GM23248 (cell line): ENCODE data around the gene FAM222B. TPM values are rescaled to one million over a fixed set of nuclear protein-coding genes. Genes with fewer than 3 reads are reported as not detected.

Experiments
- DNase-seq: peaks from one replicate; pipeline ENCODE4 v3.0.0-alpha.2; 2015
- H2AFZ ChIP-seq: fragments of 200-600 bp; sonication (generic); 2 replicates; pipeline ENCODE4 v1.6.1; 2016; ENCODE audit warnings: antibody characterized with exemption
- H3F3A ChIP-seq: fragments of 200-600 bp; sonication (generic); 2 replicates; pipeline ENCODE4 v1.6.1; 2016; ENCODE audit warnings: mild to moderate bottlenecking, antibody characterized with exemption, mixed run types; ENCODE audit not compliant: insufficient read depth
- H3K27ac ChIP-seq: fragments of 200-600 bp; sonication (generic); 2 replicates; pipeline ENCODE4 v1.5.1; 2016; ENCODE audit warnings: mild to moderate bottlenecking
- H3K27me3 ChIP-seq: fragments of 200-600 bp; sonication (generic); replicated peaks from 2 replicates; pipeline ENCODE4 v1.6.1; 2016; ENCODE audit warnings: mild to moderate bottlenecking; ENCODE audit not compliant: insufficient read depth
- H3K36me3 ChIP-seq: fragments of 200-600 bp; sonication (generic); 2 replicates; pipeline ENCODE4 v1.6.1; 2016; ENCODE audit warnings: low read depth, mild to moderate bottlenecking
- H3K4me1 ChIP-seq: fragments of 200-600 bp; sonication (generic); 2 replicates; pipeline ENCODE4 v1.6.1; 2016; ENCODE audit warnings: mild to moderate bottlenecking; ENCODE audit not compliant: insufficient read depth
- H3K4me2 ChIP-seq: fragments of 200-600 bp; sonication (generic); one replicate; pipeline ENCODE4 v1.6.1; 2016; ENCODE audit warnings: mild to moderate bottlenecking; ENCODE audit not compliant: unreplicated experiment
- H3K4me3 ChIP-seq: fragments of 200-600 bp; sonication (generic); 2 replicates; pipeline ENCODE4 v1.5.1; 2016; ENCODE audit warnings: mild to moderate bottlenecking
- H3K79me2 ChIP-seq: fragments of 200-600 bp; sonication (generic); 2 replicates; pipeline ENCODE4 v1.6.1; 2016; ENCODE audit warnings: mild to moderate bottlenecking; ENCODE audit not compliant: insufficient read depth
- H3K9ac ChIP-seq: fragments of 200-600 bp; sonication (generic); 2 replicates; pipeline ENCODE4 v1.6.1; 2016; ENCODE audit warnings: mild to moderate bottlenecking
- H3K9me2 ChIP-seq: fragments of 200-600 bp; sonication (generic); 2 replicates; pipeline ENCODE4 v1.6.1; 2016; ENCODE audit warnings: mixed run types, mild to moderate bottlenecking, moderate library complexity; ENCODE audit not compliant: insufficient read depth
- H3K9me3 ChIP-seq: fragments of 200-600 bp; sonication (generic); one replicate; pipeline ENCODE4 v1.6.1; 2017; ENCODE audit warnings: low read depth
- H4K20me1 ChIP-seq: fragments of 200-600 bp; sonication (generic); 2 replicates; pipeline ENCODE4 v1.6.0; 2016; ENCODE audit not compliant: insufficient read depth
- EZH2 ChIP-seq: fragments of 200-600 bp; sonication (generic); IDR thresholded peaks from 2 replicates; pipeline ENCODE4 v1.6.1; 2018; ENCODE audit warnings: antibody characterized with exemption, mild to moderate bottlenecking; ENCODE audit not compliant: insufficient read depth, poor library complexity, severe bottlenecking
- EZH2phosphoT487 ChIP-seq: fragments of 200-600 bp; sonication (generic); IDR thresholded peaks from 2 replicates; pipeline ENCODE4 v1.6.1; 2018; ENCODE audit warnings: antibody characterized with exemption, moderate library complexity, mild to moderate bottlenecking, low read depth; ENCODE audit not compliant: insufficient read depth
- WGBS, 2 experiments: methylation state at CpG; one replicate each; pipeline ENCODE4 v1.1.6; 2015 to 2017; ENCODE audit warnings: low lambda C conversion rate in 2 of 2, low coverage in 1 of 2; ENCODE audit errors: missing lambda C conversion rate in 2 of 2; 5-methylcytosine and 5-hydroxymethylcytosine counted together
- in situ Hi-C: fragments of 300-500 bp; cut with MboI; formaldehyde crosslinking; loops from 2 replicates; pipeline ENCODE4 v1.15.0; 2020
- polyA plus RNA-seq: library from polyadenylated mRNA; unstranded; fragments of >200 nt; fragmentation: Nextera tagmentation; extraction: Ambion mirVana; gene quantifications from 2 replicates; pipeline ENCODE4 v1.2.1, GENCODE V29; 2016
- total RNA-seq: library from RNA; depleted of rRNA; stranded (reverse); fragments of >200 nt; shearing (Covaris generic); gene quantifications from 2 replicates; pipeline ENCODE4 v1.2.3, GENCODE V29; 2014

The FAM222B gene
- total and polyA plus RNA-seq, 2 experiments from 2014 or later: 7.6 to 11.1 TPM

DNA sequence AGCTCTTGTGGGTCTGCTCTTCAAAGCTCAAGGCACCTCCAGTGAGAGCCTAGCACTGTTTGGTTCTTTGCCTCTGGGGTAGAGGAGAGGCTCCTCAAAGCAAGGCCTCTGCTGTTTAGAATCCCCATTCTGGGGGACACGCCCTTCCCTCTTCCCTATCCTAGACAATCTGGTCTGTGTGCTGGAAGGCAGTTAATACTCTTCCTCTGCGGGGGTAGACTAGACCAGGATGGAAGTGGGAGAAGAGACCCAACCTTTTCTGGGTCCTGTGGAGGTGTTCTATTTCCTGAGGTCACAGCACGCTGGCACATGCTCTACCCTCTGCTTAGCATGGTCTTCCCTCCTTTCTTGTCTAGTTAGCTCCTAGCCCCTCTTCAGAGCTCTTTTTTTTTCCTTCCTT is 20.0 kb upstream of the FAM222B start:
- H3K79me2 ChIP-seq: no peaks in the 10 kb centered on the region
- H3K36me3 ChIP-seq: peaks cover 10% of the 10 kb centered on the region; the same call in 1 of the 2 replicates
- no peak overlapping the region for H2AFZ ChIP-seq
- in situ Hi-C loops: no loop called here
- TF ChIP-seq EZH2 (no peak), EZH2phosphoT487 (no peak)
- H3K4me3 ChIP-seq: no peak overlapping the region
- WGBS, 2 experiments: 92 to 97% methylated on average over 3 of the region's 3 CpGs
- H3K4me1 ChIP-seq: no peaks in the 10 kb centered on the region
- H3K9me3 ChIP-seq: no peaks in the 10 kb centered on the region
- H3K9ac ChIP-seq: no peak overlapping the region
- no peak overlapping the region for H3K4me2 ChIP-seq
- H3F3A ChIP-seq: no peaks in the 10 kb centered on the region
- no peaks in the 10 kb centered on the region for H3K27me3 ChIP-seq
- DNase-seq: no peak
- H3K27ac ChIP-seq: no peak overlapping the region
- H3K9me2 ChIP-seq: no peaks in the 10 kb centered on the region
- H4K20me1 ChIP-seq: no peaks in the 10 kb centered on the region

DNA sequence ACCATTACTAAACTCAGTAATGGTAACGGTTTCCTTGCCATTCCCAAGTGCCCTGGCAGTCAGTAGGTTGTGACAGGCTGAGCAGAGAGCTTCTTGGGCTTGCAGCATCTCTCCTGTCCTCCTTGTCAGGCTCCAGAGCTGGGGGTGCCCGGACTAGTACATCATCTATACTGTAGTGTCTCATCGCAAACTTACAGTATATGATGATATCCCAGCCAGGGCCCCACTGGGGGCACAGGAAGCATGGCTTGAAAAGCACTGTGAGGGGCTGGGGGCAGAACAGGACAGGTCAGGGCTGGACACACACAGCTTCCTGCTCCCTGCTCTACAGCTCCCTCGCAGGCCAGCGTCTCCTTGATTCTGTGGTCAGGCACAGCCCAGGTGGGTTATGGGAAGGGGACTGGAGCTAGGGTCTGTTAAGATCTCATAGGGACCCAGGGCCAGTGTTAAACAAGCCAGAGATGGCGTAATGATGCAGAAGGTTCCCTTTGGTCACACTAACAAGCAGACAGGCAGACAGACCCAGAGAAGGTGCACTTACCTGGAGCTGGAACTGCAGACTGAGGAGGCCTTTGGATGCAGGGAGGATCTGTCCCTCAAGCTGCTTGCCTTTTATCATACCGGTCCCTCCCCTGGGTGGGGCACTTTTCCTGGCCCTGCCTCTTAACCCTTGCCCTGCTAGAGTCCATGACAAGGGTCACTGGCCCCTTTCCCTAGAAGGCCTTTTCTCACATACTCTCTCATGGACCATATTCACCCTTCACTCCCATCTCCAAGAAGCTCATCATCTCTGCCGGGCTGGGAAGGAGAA is 19.0 kb upstream of the FAM222B start:
- H3K27me3 ChIP-seq: no peaks in the 10 kb centered on the region
- no peaks in the 10 kb centered on the region for H3F3A ChIP-seq
- in situ Hi-C loops: no loop called here
- TF ChIP-seq EZH2: no peak
- TF ChIP-seq EZH2phosphoT487: no peak
- H3K9ac ChIP-seq: no peak overlapping the region
- no peaks in the 10 kb centered on the region for H3K9me3 ChIP-seq
- H3K4me2 ChIP-seq: no peak overlapping the region
- H3K4me3 ChIP-seq: no peak overlapping the region
- H4K20me1 ChIP-seq: no peaks in the 10 kb centered on the region
- H3K4me1 ChIP-seq: no peaks in the 10 kb centered on the region
- H3K9me2 ChIP-seq: no peaks in the 10 kb centered on the region
- H2AFZ ChIP-seq: no peak overlapping the region
- no peak for DNase-seq
- 70 to 71% methylated on average over 8 of the region's 8 CpGs for WGBS, 2 experiments
- peaks cover 10% of the 10 kb centered on the region; the same call in 1 of the 2 replicates for H3K36me3 ChIP-seq
- H3K79me2 ChIP-seq: no peaks in the 10 kb centered on the region
- no peak overlapping the region for H3K27ac ChIP-seq

DNA sequence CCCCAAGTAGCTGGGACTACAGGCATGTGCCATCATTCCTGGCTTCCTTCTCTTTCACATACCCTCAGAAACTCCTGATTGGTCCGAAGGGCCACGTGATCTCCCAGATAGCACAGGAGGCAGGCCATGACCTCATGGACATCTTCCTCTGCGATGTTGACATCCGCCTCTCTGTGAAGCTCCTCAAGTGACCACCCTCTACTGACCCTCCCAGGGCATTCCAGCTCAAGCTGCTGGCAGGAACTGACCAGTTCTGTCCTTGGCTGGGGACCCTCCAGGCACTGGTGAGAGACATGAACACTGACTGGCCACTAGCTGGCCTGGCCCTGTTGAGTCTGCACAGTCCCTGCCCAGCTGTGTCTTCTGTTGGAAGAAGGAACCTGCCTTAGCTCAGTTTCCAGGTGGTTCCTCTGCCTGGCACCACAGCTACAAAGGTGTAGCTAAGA is 17.8 kb upstream of the FAM222B start:
- H3K4me1 ChIP-seq: peaks cover 5% of the 10 kb centered on the region; the same call in 1 of the 2 replicates
- no peaks in the 10 kb centered on the region for H3K9me3 ChIP-seq
- in situ Hi-C loops: no loop called here
- no peaks in the 10 kb centered on the region for H3F3A ChIP-seq
- peaks cover 11% of the 10 kb centered on the region for H3K79me2 ChIP-seq
- H2AFZ ChIP-seq: no peak overlapping the region
- no peaks in the 10 kb centered on the region for H3K27me3 ChIP-seq
- H3K4me2 ChIP-seq: no peak overlapping the region
- no peak overlapping the region for H3K9ac ChIP-seq
- WGBS, 2 experiments: 81 to 86% methylated on average over 4 of the region's 4 CpGs
- H3K9me2 ChIP-seq: no peaks in the 10 kb centered on the region
- no peaks in the 10 kb centered on the region for H4K20me1 ChIP-seq
- peaks cover 10% of the 10 kb centered on the region; the same call in 1 of the 2 replicates for H3K36me3 ChIP-seq
- no peak for TF ChIP-seq EZH2phosphoT487
- TF ChIP-seq EZH2: no peak
- no peak overlapping the region for H3K27ac ChIP-seq
- no peak for DNase-seq
- H3K4me3 ChIP-seq: no peak overlapping the region

DNA sequence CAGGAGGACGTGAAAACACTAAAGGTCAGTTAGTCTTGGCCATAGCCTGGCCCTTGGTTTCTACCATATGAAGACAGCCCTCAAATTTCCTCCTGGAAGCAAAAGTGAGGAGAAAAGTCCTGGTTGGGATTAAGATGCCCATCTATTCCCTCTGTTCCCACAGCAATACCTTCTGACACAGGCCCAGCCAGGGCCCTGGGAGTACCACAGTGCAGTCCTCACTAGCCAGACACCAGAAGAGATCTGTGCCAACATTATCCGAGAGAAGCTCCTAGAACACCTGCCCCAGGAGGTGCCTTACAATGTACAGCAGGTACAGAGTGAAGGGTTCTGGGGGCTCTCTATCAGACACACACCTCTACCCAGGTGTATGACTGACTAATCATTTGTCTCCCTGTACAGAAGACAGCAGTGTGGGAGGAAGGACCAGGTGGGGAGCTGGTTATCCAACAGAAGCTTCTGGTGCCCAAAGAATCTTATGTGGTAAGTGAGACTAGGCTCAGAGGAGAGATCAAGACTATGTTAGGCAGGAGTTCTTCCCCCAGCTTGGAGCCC is 16.3 kb upstream of the FAM222B start:
- no peaks in the 10 kb centered on the region for H3K9me3 ChIP-seq
- no peaks in the 10 kb centered on the region for H3K9me2 ChIP-seq
- H4K20me1 ChIP-seq: no peaks in the 10 kb centered on the region
- H2AFZ ChIP-seq: no peak overlapping the region
- peaks cover 8% of the 10 kb centered on the region for H3K4me1 ChIP-seq
- no peaks in the 10 kb centered on the region for H3K27me3 ChIP-seq
- H3K79me2 ChIP-seq: peaks cover 16% of the 10 kb centered on the region
- peaks cover 10% of the 10 kb centered on the region; the same call in 1 of the 2 replicates for H3K36me3 ChIP-seq
- H3K27ac ChIP-seq: no peak overlapping the region
- H3K4me3 ChIP-seq: no peak overlapping the region
- WGBS, 2 experiments: 72 to 79% methylated on average over 2 of the region's 2 CpGs
- TF ChIP-seq EZH2 (no peak), EZH2phosphoT487 (no peak)
- DNase-seq: no peak
- no peak overlapping the region for H3K9ac ChIP-seq
- in situ Hi-C loops: no loop called here
- H3F3A ChIP-seq: no peaks in the 10 kb centered on the region
- H3K4me2 ChIP-seq: no peak overlapping the region
